Liver (tissue), 9 donors: ENCODE results near the gene XXYLT1. TPM values are rescaled to one million over a fixed set of nuclear protein-coding genes. Genes with fewer than 3 reads are reported as not detected.

Experiments
- DNase-seq: peaks from one replicate; pipeline ENCODE4 v3.0.0-alpha.2; 2017; ENCODE audit warnings: low spot score
- H3K27ac ChIP-seq, 2 donors: one replicate each; pipeline ENCODE4 v1.7.0; 2013; ENCODE audit warnings: inconsistent platforms in 2 of 2, low read length in 2 of 2, control low read depth in 1 of 2, low read depth in 1 of 2, mild to moderate bottlenecking in 1 of 2
- H3K27me3 ChIP-seq, 4 donors: one replicate each; pipeline versions ENCODE4 v1.6.1 to v1.7.0; 2013; ENCODE audit warnings: low read length in 3 of 4, inconsistent platforms in 1 of 4, mild to moderate bottlenecking in 1 of 4, moderate library complexity in 1 of 4; ENCODE audit not compliant: control insufficient read depth in 4 of 4, insufficient read depth in 4 of 4
- H3K36me3 ChIP-seq, 4 donors: one replicate each; pipeline versions ENCODE4 v1.6.1 to v1.7.0; 2013; ENCODE audit warnings: low read length in 3 of 4, mild to moderate bottlenecking in 3 of 4, low read depth in 1 of 4, moderate library complexity in 1 of 4; ENCODE audit not compliant: control insufficient read depth in 4 of 4, insufficient read depth in 3 of 4
- H3K4me1 ChIP-seq, 4 donors: one replicate each; pipeline versions ENCODE4 v1.6.1 to v1.7.0; 2013; ENCODE audit warnings: low read length in 3 of 4, mild to moderate bottlenecking in 3 of 4, moderate library complexity in 1 of 4; ENCODE audit not compliant: control insufficient read depth in 4 of 4, insufficient read depth in 4 of 4
- H3K4me3 ChIP-seq, 3 donors: one replicate each; pipeline versions ENCODE4 v1.6.1 to v1.7.0; 2013; ENCODE audit warnings: low read length in 3 of 3, control low read depth in 1 of 3, low read depth in 1 of 3, mild to moderate bottlenecking in 1 of 3
- H3K9ac ChIP-seq, 2 donors: one replicate each; pipeline ENCODE4 v1.7.0; 2013; ENCODE audit warnings: low read length in 2 of 2, mild to moderate bottlenecking in 2 of 2, moderate library complexity in 2 of 2, control low read depth in 1 of 2, low read depth in 1 of 2
- H3K9me3 ChIP-seq, 4 donors: one replicate each; pipeline versions ENCODE4 v1.6.1 to v1.7.0; 2013; ENCODE audit warnings: low read length in 3 of 4; ENCODE audit not compliant: control insufficient read depth in 4 of 4
- EGR1 ChIP-seq, 2 donors: IDR thresholded peaks; 2 replicates each; pipeline ENCODE4 v1.6.1; 2016 to 2018; ENCODE audit warnings: antibody characterized with exemption in 2 of 2, low read depth in 2 of 2
- FOXA1 ChIP-seq: IDR thresholded peaks from 2 replicates; pipeline ENCODE4 v1.6.1; 2016; ENCODE audit warnings: antibody characterized with exemption
- FOXA2 ChIP-seq: IDR thresholded peaks from 2 replicates; pipeline ENCODE4 v1.6.1; 2016; ENCODE audit warnings: antibody characterized with exemption
- GABPA ChIP-seq, 2 donors: IDR thresholded peaks in 1 of 2; conservative IDR thresholded peaks in 1 of 2; 2 replicates each; pipeline ENCODE4 v1.6.1; 2016; ENCODE audit warnings: antibody characterized with exemption in 2 of 2, mild to moderate bottlenecking in 1 of 2, moderate library complexity in 1 of 2
- HNF4A ChIP-seq, 2 donors: conservative IDR thresholded peaks; 2 replicates each; pipeline ENCODE4 v1.6.1; 2016; ENCODE audit warnings: antibody characterized with exemption in 2 of 2, mild to moderate bottlenecking in 2 of 2
- HNF4G ChIP-seq: IDR thresholded peaks from 2 replicates; pipeline ENCODE4 v1.6.1; 2016; ENCODE audit warnings: antibody characterized with exemption
- JUND ChIP-seq, 2 donors: IDR thresholded peaks; 2 replicates each; pipeline ENCODE4 v1.6.1; 2016; ENCODE audit warnings: antibody characterized with exemption in 2 of 2
- RXRA ChIP-seq, 2 donors: IDR thresholded peaks; 2 replicates each; pipeline ENCODE4 v1.6.1; 2017 to 2018; ENCODE audit warnings: antibody characterized with exemption in 2 of 2, mild to moderate bottlenecking in 1 of 2
- SP1 ChIP-seq: IDR thresholded peaks from 2 replicates; pipeline ENCODE4 v1.6.1; 2018; ENCODE audit warnings: antibody characterized with exemption, mild to moderate bottlenecking
- TAF1 ChIP-seq: conservative IDR thresholded peaks from 2 replicates; pipeline ENCODE4 v1.6.1; 2016; ENCODE audit warnings: antibody characterized with exemption, mild to moderate bottlenecking
- YY1 ChIP-seq: IDR thresholded peaks from 2 replicates; pipeline ENCODE4 v1.6.1; 2016; ENCODE audit warnings: antibody characterized with exemption, mild to moderate bottlenecking
- WGBS: extraction: QIAGEN DNeasy Blood & Tissue Kit; methylation state at CpG from one replicate; pipeline ENCODE4 v1.1.7; 2013; 5-methylcytosine and 5-hydroxymethylcytosine counted together
- polyA plus RNA-seq, 2 donors: library from polyadenylated mRNA; stranded (reverse) in 1 of 2; unstranded in 1 of 2; fragments of 200-250 nt in 1 of 2; fragments of >200 nt in 1 of 2; fragmentation: Nextera tagmentation in 1 of 2; extraction: Ambion mirVana in 1 of 2; gene quantifications; one replicate each; pipeline versions ENCODE4 v1.2.1 to v1.2.3, GENCODE V29; 2013 to 2015
- total RNA-seq, 2 donors: library from RNA; depleted of rRNA; stranded (reverse); fragments of >200 nt; gene quantifications; one replicate each; pipeline ENCODE4 v1.2.3, GENCODE V29; 2014
- TF ChIP-seq, protein P1 (sequence below): IDR thresholded peaks from 2 replicates; pipeline ENCODE4 v1.6.1; 2016; ENCODE audit warnings: antibody characterized with exemption
- TF ChIP-seq, protein P2 (sequence below): IDR thresholded peaks from 2 replicates; pipeline ENCODE4 v1.6.1; 2016; ENCODE audit warnings: antibody characterized with exemption, mild to moderate bottlenecking
- TF ChIP-seq, protein P3 (sequence below): IDR thresholded peaks from 2 replicates; pipeline ENCODE4 v1.6.1; 2016; ENCODE audit warnings: antibody characterized with exemption
- TF ChIP-seq, protein P4 (sequence below): fragments of 150-350 bp; IDR thresholded peaks from 2 replicates; pipeline ENCODE4 v1.5.1; 2017; ENCODE audit warnings: improper control_type of control experiment, low read depth, low read length; ENCODE audit not compliant: missing input control
- donor health status: healthy.
- donor health status: healthy.
- donor health status: healthy.
- donor health status: healthy.
- donor health status: healthy.

Gene XXYLT1
- total and polyA plus RNA-seq, 4 donors, result 0.93 to 7.6 (median 2.8) TPM

DNA sequence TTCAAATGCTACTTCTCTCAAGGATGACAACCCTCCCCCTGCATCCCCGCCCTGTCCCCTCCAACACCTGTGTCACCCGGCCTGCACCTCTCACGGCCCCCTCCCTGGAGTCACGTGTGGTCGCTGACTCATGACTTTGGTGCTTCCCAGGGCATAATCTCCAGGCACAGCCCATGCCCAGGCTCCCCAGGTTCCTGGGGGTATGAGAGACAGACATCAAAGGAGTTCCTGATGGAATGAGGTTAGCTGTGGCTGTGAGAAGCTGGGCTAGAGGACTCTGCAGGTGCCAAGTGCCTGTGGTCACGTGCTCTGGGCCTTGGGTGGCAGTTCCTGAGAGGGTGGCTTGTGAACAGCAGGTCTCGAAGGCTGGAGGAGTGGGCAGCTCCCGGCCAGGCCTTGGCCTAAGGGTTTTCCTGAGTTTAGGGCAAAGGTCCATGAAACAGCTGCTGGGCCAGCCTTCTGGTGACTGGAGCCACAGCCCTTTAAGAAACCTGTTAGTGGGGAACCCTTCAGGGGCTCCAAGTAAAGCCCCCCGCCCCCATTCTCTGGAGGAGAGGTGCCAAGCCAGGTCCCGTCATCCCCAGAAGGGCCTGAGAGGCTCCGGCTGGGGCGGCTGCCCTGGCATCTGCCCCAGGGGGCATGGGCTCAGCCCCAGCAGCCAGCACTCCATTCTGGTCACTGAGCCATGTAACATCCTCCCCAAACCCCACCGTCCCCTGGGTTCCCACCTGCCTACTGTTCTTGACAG is 230.0 kb downstream of the XXYLT1 start:
- no peak overlapping the region for H3K9ac ChIP-seq
- H3K9me3 ChIP-seq, result no peaks in the 10 kb centered on the region
- H3K36me3 ChIP-seq, result no peaks in the 10 kb centered on the region
- no peaks in the 10 kb centered on the region for H3K27me3 ChIP-seq
- H3K27ac ChIP-seq, result no peak overlapping the region
- no peak overlapping the region for H3K4me3 ChIP-seq
- DNase-seq, result no peak
- WGBS, result 88% methylated on average over 13 of the region's 13 CpGs
- peaks cover 0 to 5% (median 5%) of the 10 kb centered on the region in 4 donors for H3K4me1 ChIP-seq
- no peak for TF ChIP-seq HNF4G
- TF ChIP-seq, protein P1, sequence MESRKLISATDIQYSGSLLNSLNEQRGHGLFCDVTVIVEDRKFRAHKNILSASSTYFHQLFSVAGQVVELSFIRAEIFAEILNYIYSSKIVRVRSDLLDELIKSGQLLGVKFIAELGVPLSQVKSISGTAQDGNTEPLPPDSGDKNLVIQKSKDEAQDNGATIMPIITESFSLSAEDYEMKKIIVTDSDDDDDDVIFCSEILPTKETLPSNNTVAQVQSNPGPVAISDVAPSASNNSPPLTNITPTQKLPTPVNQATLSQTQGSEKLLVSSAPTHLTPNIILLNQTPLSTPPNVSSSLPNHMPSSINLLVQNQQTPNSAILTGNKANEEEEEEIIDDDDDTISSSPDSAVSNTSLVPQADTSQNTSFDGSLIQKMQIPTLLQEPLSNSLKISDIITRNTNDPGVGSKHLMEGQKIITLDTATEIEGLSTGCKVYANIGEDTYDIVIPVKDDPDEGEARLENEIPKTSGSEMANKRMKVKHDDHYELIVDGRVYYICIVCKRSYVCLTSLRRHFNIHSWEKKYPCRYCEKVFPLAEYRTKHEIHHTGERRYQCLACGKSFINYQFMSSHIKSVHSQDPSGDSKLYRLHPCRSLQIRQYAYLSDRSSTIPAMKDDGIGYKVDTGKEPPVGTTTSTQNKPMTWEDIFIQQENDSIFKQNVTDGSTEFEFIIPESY, result no peak
- TF ChIP-seq EGR1 (IDR thresholded peaks at IDR 0.05; ENCODE audit: low read depth in 2 of 2), result no peak
- TF ChIP-seq GABPA (IDR thresholded peaks at IDR 0.05 in 1 of 2, conservative IDR thresholded peaks at IDR 0.05 in 1 of 2), result no peak
- no peak for TF ChIP-seq RXRA (IDR thresholded peaks at IDR 0.05)
- no peak for TF ChIP-seq TAF1
- no peak for TF ChIP-seq FOXA1
- TF ChIP-seq, protein P2, sequence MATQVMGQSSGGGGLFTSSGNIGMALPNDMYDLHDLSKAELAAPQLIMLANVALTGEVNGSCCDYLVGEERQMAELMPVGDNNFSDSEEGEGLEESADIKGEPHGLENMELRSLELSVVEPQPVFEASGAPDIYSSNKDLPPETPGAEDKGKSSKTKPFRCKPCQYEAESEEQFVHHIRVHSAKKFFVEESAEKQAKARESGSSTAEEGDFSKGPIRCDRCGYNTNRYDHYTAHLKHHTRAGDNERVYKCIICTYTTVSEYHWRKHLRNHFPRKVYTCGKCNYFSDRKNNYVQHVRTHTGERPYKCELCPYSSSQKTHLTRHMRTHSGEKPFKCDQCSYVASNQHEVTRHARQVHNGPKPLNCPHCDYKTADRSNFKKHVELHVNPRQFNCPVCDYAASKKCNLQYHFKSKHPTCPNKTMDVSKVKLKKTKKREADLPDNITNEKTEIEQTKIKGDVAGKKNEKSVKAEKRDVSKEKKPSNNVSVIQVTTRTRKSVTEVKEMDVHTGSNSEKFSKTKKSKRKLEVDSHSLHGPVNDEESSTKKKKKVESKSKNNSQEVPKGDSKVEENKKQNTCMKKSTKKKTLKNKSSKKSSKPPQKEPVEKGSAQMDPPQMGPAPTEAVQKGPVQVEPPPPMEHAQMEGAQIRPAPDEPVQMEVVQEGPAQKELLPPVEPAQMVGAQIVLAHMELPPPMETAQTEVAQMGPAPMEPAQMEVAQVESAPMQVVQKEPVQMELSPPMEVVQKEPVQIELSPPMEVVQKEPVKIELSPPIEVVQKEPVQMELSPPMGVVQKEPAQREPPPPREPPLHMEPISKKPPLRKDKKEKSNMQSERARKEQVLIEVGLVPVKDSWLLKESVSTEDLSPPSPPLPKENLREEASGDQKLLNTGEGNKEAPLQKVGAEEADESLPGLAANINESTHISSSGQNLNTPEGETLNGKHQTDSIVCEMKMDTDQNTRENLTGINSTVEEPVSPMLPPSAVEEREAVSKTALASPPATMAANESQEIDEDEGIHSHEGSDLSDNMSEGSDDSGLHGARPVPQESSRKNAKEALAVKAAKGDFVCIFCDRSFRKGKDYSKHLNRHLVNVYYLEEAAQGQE, result no peak
- no peak for TF ChIP-seq SP1
- TF ChIP-seq JUND (IDR thresholded peaks at IDR 0.05), result no peak
- TF ChIP-seq HNF4A (conservative IDR thresholded peaks at IDR 0.05), result no peak
- TF ChIP-seq, protein P3, sequence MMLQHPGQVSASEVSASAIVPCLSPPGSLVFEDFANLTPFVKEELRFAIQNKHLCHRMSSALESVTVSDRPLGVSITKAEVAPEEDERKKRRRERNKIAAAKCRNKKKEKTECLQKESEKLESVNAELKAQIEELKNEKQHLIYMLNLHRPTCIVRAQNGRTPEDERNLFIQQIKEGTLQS, result no peak
- TF ChIP-seq YY1, result no peak
- TF ChIP-seq FOXA2, result no peak

DNA sequence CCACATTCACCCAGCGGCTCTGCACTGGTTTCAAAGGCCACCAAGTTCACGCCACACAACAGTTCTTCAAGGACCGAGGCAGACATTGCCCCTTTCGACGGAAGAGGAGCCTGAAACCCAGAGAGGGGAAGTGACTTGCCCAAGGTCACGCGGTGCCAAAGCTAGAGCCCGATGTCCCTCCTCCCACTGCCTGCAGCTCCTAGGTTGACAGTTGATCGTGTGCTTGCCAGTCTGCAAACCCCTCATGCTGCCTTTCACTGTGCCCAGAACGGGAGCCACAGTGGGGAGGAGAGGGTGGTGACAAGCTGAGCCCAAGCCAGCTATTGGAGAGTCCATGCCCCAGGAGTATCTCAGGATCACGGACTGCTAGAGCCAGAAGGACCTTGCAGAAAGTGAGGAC is 230.9 kb downstream of the XXYLT1 start:
- H3K9me3 ChIP-seq, result no peaks in the 10 kb centered on the region
- DNase-seq, result no peak
- WGBS, result 89% methylated on average over 11 of the region's 11 CpGs
- H3K4me3 ChIP-seq, result no peak overlapping the region
- TF ChIP-seq, protein P3, result no peak
- TF ChIP-seq SP1, result no peak
- TF ChIP-seq YY1, result no peak
- TF ChIP-seq HNF4A (conservative IDR thresholded peaks at IDR 0.05), result no peak
- no peak for TF ChIP-seq FOXA1
- TF ChIP-seq HNF4G, result no peak
- TF ChIP-seq GABPA (IDR thresholded peaks at IDR 0.05 in 1 of 2, conservative IDR thresholded peaks at IDR 0.05 in 1 of 2), result no peak
- TF ChIP-seq EGR1 (IDR thresholded peaks at IDR 0.05; ENCODE audit: low read depth in 2 of 2), result no peak
- TF ChIP-seq, protein P4, sequence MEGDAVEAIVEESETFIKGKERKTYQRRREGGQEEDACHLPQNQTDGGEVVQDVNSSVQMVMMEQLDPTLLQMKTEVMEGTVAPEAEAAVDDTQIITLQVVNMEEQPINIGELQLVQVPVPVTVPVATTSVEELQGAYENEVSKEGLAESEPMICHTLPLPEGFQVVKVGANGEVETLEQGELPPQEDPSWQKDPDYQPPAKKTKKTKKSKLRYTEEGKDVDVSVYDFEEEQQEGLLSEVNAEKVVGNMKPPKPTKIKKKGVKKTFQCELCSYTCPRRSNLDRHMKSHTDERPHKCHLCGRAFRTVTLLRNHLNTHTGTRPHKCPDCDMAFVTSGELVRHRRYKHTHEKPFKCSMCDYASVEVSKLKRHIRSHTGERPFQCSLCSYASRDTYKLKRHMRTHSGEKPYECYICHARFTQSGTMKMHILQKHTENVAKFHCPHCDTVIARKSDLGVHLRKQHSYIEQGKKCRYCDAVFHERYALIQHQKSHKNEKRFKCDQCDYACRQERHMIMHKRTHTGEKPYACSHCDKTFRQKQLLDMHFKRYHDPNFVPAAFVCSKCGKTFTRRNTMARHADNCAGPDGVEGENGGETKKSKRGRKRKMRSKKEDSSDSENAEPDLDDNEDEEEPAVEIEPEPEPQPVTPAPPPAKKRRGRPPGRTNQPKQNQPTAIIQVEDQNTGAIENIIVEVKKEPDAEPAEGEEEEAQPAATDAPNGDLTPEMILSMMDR, result no peak
- H3K27ac ChIP-seq, result no peak overlapping the region
- H3K27me3 ChIP-seq, result no peaks in the 10 kb centered on the region
- H3K36me3 ChIP-seq, result no peaks in the 10 kb centered on the region
- H3K9ac ChIP-seq, result no peak overlapping the region
- peaks cover 0 to 5% (median 5%) of the 10 kb centered on the region in 4 donors for H3K4me1 ChIP-seq
